Panc1 (cell line): ENCODE measurements around the gene GALNT18.

Source experiments
- POLR2AphosphoS5 ChIP-seq: IDR thresholded peaks from 2 replicates; pipeline ENCODE4 v1.6.1; 2012; ENCODE audit warnings: mild to moderate bottlenecking, low read depth, low read length, moderate library complexity
- TF ChIP-seq, protein P1 (sequence below): fragments of 450-650 bp; IDR thresholded peaks from 2 replicates; pipeline ENCODE4 v1.5.1; 2017; ENCODE audit warnings: mild to moderate bottlenecking

DNA sequence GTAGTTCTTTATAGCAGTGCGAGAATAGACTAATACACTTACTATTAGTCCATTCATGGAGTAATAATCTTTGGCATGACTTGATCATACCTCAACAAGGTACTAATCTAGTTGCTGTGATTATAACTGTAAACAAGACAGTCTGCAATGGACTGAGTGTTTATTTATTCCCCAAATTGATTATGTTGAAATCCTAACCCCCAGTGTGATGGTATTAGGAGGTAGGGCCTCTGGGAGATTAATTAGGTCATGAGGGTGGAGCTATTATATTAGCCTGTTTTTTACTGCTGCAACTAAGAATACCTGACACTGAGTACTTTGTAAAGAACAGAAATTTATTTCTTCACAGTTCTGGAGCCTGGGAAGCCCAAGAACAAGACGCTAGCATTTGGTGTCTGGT lies 237.8 kb downstream of the GALNT18 start:
- no peak for TF ChIP-seq POLR2AphosphoS5
- TF ChIP-seq, protein P1, sequence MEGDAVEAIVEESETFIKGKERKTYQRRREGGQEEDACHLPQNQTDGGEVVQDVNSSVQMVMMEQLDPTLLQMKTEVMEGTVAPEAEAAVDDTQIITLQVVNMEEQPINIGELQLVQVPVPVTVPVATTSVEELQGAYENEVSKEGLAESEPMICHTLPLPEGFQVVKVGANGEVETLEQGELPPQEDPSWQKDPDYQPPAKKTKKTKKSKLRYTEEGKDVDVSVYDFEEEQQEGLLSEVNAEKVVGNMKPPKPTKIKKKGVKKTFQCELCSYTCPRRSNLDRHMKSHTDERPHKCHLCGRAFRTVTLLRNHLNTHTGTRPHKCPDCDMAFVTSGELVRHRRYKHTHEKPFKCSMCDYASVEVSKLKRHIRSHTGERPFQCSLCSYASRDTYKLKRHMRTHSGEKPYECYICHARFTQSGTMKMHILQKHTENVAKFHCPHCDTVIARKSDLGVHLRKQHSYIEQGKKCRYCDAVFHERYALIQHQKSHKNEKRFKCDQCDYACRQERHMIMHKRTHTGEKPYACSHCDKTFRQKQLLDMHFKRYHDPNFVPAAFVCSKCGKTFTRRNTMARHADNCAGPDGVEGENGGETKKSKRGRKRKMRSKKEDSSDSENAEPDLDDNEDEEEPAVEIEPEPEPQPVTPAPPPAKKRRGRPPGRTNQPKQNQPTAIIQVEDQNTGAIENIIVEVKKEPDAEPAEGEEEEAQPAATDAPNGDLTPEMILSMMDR = no peak
